ENCODE measurements around the gene NANOG.

NANOG gene

GRCh38 chr12:7833831-7834230 is 44.6 kb downstream of the NANOG start:
- no peak for TF ChIP-seq PATZ1 (CRISPR knock-in tag; IDR thresholded peaks at IDR 0.05; ENCODE audit: borderline replicate concordance)
- no peak for ATAC-seq

GRCh38 chr12:7834701-7835100 is 45.5 kb downstream of the NANOG start:
- no peak for ATAC-seq
- TF ChIP-seq OSR1 (CRISPR knock-in tag; IDR thresholded peaks at IDR 0.05) (no peak), CREB5 (CRISPR knock-in tag; IDR thresholded peaks at IDR 0.05; ENCODE audit: low read depth) (no peak), SNAI2 (CRISPR knock-in tag; IDR thresholded peaks at IDR 0.05) (no peak), PPARA (CRISPR knock-in tag; IDR thresholded peaks at IDR 0.05; ENCODE audit: borderline replicate concordance) (no peak), PATZ1 (CRISPR knock-in tag; IDR thresholded peaks at IDR 0.05; ENCODE audit: borderline replicate concordance) (no peak), ZNF8 (CRISPR knock-in tag; IDR thresholded peaks at IDR 0.05) (no peak), ZFP3 (CRISPR knock-in tag; IDR thresholded peaks at IDR 0.05) (no peak), CSRNP3 (CRISPR knock-in tag; IDR thresholded peaks at IDR 0.05) (no peak), TSHZ2 (CRISPR knock-in tag; IDR thresholded peaks at IDR 0.05) (no peak), ZNF565 (CRISPR knock-in tag; conservative IDR thresholded peaks at IDR 0.05; ENCODE audit: low read depth) (no peak), TOX (CRISPR knock-in tag; IDR thresholded peaks at IDR 0.05; ENCODE audit: borderline replicate concordance) (no peak), ZNF70 (CRISPR knock-in tag; IDR thresholded peaks at IDR 0.05) (no peak), ZC3H10 (CRISPR knock-in tag; IDR thresholded peaks at IDR 0.05) (no peak), ARNTL (CRISPR knock-in tag; IDR thresholded peaks at IDR 0.05; ENCODE audit: borderline replicate concordance, low read depth) (no peak), ZFP30 (CRISPR knock-in tag; IDR thresholded peaks at IDR 0.05) (no peak)

GRCh38 chr12:7835116-7835515 is 45.9 kb downstream of the NANOG start:
- ATAC-seq, result no peak
- TF ChIP-seq TOX (CRISPR knock-in tag; IDR thresholded peaks at IDR 0.05; ENCODE audit: borderline replicate concordance), result no peak
- no peak for TF ChIP-seq PATZ1 (CRISPR knock-in tag; IDR thresholded peaks at IDR 0.05; ENCODE audit: borderline replicate concordance)
- TF ChIP-seq POU6F1 (CRISPR knock-in tag; IDR thresholded peaks at IDR 0.05; ENCODE audit: borderline replicate concordance, low read depth), result no peak
- TF ChIP-seq SNAI2 (CRISPR knock-in tag; IDR thresholded peaks at IDR 0.05), result no peak
- TF ChIP-seq ZC3H10 (CRISPR knock-in tag; IDR thresholded peaks at IDR 0.05), result no peak
- no peak for TF ChIP-seq ESRRG (CRISPR knock-in tag; IDR thresholded peaks at IDR 0.05)
- TF ChIP-seq PPARA (CRISPR knock-in tag; IDR thresholded peaks at IDR 0.05; ENCODE audit: borderline replicate concordance), result no peak
- TF ChIP-seq TCF4 (CRISPR knock-in tag; IDR thresholded peaks at IDR 0.05; ENCODE audit: borderline replicate concordance), result no peak
- no peak for TF ChIP-seq RARB (CRISPR knock-in tag; IDR thresholded peaks at IDR 0.05)
- TF ChIP-seq CSRNP3 (CRISPR knock-in tag; IDR thresholded peaks at IDR 0.05), result no peak
- TF ChIP-seq ZFP3 (CRISPR knock-in tag; IDR thresholded peaks at IDR 0.05), result no peak
- no peak for TF ChIP-seq GLIS3 (CRISPR knock-in tag; IDR thresholded peaks at IDR 0.05)
- no peak for TF ChIP-seq ISL1 (CRISPR knock-in tag; IDR thresholded peaks at IDR 0.05)
- TF ChIP-seq OSR1 (CRISPR knock-in tag; IDR thresholded peaks at IDR 0.05), result no peak
- TF ChIP-seq CSDC2 (CRISPR knock-in tag; IDR thresholded peaks at IDR 0.05), result no peak
- no peak for TF ChIP-seq ZNF8 (CRISPR knock-in tag; IDR thresholded peaks at IDR 0.05)
- no peak for TF ChIP-seq ARNTL (CRISPR knock-in tag; IDR thresholded peaks at IDR 0.05; ENCODE audit: borderline replicate concordance, low read depth)

Measured in SK-N-SH treated with all-trans-retinoic acid at 6 μM for 48 hours (cell line).